Heart right ventricle (tissue), 16 donors: ENCODE measurements around the gene FABP3. TPM values are rescaled to one million over a fixed set of nuclear protein-coding genes. Genes with fewer than 3 reads are reported as not detected.
A peak's percentile ranks its signal among the peaks of the same experiment; 100 is the strongest.

Source experiments
- ATAC-seq, 8 donors: fragments of 200-7000 bp; cut with Tn5 transposase; one replicate each; pipeline ENCODE4 v1.9.1; 2020; ENCODE audit warnings: mild to moderate bottlenecking in 8 of 8, moderate library complexity in 8 of 8, moderate number of reproducible peaks in 1 of 8
- DNase-seq, 2 donors: peaks; one replicate each; pipeline ENCODE4 v3.0.0-alpha.2; 2020
- H3K27ac ChIP-seq, 10 donors: fragments of 200-600 bp; sonication (generic) in 2 of 10; one replicate each; pipeline versions ENCODE4 v1.5.0 to v1.8.0; 2020 to 2022; ENCODE audit warnings: mild to moderate bottlenecking in 3 of 10
- H3K27me3 ChIP-seq, 7 donors: fragments of 200-600 bp; one replicate each; pipeline ENCODE4 v1.8.0; 2021 to 2022; ENCODE audit warnings: mild to moderate bottlenecking in 2 of 7
- H3K36me3 ChIP-seq, 9 donors: fragments of 200-600 bp; sonication (generic) in 1 of 9; one replicate each; pipeline versions ENCODE4 v1.5.0 to v1.8.0; 2020 to 2022; ENCODE audit warnings: mild to moderate bottlenecking in 2 of 9
- H3K4me1 ChIP-seq, 9 donors: fragments of 200-600 bp; sonication (generic) in 1 of 9; one replicate each; pipeline versions ENCODE4 v1.5.0 to v1.8.0; 2020 to 2022; ENCODE audit warnings: mild to moderate bottlenecking in 4 of 9
- H3K4me3 ChIP-seq, 10 donors: fragments of 200-600 bp; sonication (generic) in 2 of 10; one replicate each; pipeline versions ENCODE4 v1.5.0 to v1.8.0; 2020 to 2022; ENCODE audit warnings: mild to moderate bottlenecking in 7 of 10, moderate library complexity in 2 of 10
- H3K9me3 ChIP-seq, 11 donors: fragments of 200-600 bp in 10 of 11; sonication (generic) in 2 of 11; one replicate each; pipeline versions ENCODE4 v1.5.0 to v1.8.0; 2013 to 2022; ENCODE audit warnings: mild to moderate bottlenecking in 2 of 11, control low read depth in 1 of 11, moderate library complexity in 1 of 11
- WGBS, 2 donors: extraction: QIAGEN DNeasy Blood & Tissue Kit; methylation state at CpG; one replicate each; pipeline ENCODE4 v1.1.7; 2013; ENCODE audit warnings: inconsistent platforms in 1 of 2; 5-methylcytosine and 5-hydroxymethylcytosine counted together
- intact Hi-C, 10 donors: fragments of 100-400 bp; cut with DNase I; formaldehyde crosslinking; loops; one replicate each; pipeline versions ENCODE4 v1.11.1 to v1.14.2; 2022
- polyA plus RNA-seq, 2 donors: library from polyadenylated mRNA; stranded (reverse); fragments of 200-250 nt; gene quantifications; one replicate each; pipeline ENCODE4 v1.2.3, GENCODE V29; 2013
- total RNA-seq, 10 donors: library from RNA; stranded (reverse); fragmentation: NEBNext Ultra II Directional in 3 of 10; extraction: Animal tissue kit (Norgen Biotek cat#: 25700) in 3 of 10; gene quantifications; one replicate each; pipeline versions ENCODE4 v1.2.1 to v1.2.4, GENCODE V29; 2021 to 2023
- TF ChIP-seq, protein P1 (sequence below), 9 donors: fragments of 200-600 bp; sonication (generic) in 2 of 9; IDR thresholded peaks; one replicate each; pipeline versions ENCODE4 v1.5.0 to v1.8.0; 2021 to 2022; ENCODE audit warnings: antibody characterized with exemption in 9 of 9, mild to moderate bottlenecking in 5 of 9, moderate library complexity in 1 of 9
- donor health status: Arrhythmogenic right ventricular cardiomyopathy.
- donor health status: ischemic (EF 13 %, LVEDD 7.1; RV severe dilation, severe dysfunction).
- donor health status: healthy with polysubstance abuse.
- donor health status: DM: no; HTN: yes; CAD: no.
- donor health status: DM: no; HTN: no; CAD: no.
- donor health status: ischemic (EF 25% LVEDD 6.9; RV normal size, moderate dysfunction).
- donor health status: ischemic (EF 25% LVEDD 5.7; RV mildly dilated, moderate dysfunction).
- donor health status: healthy.
- donor health status: DM: yes; HTN: yes; CAD: no.
- donor health status: Ischemic cardiomyopathy.
- donor health status: ischemic (EF 35%, LVEDD 5.7; RV mildly dilated, moderate dysfunction).
- donor health status: nonischemic (EF 11% LVEDD 7.7; RV severe dilation, severe dysfunction).
- donor health status: DM: yes; HTN: yes; CAD: no.
- donor health status: PGD.
- donor health status: ischemic (EF 29% LVEDD 5.4; RV normal size, mild dysfunction).
- donor health status: nonischemic (EF 23%, LVEDD 6.1; RV moderate dilation, normal function).

FABP3 gene
- total and polyA plus RNA-seq, 12 donors, result 2,977 to 6,968 (median 5,058) TPM

DNA sequence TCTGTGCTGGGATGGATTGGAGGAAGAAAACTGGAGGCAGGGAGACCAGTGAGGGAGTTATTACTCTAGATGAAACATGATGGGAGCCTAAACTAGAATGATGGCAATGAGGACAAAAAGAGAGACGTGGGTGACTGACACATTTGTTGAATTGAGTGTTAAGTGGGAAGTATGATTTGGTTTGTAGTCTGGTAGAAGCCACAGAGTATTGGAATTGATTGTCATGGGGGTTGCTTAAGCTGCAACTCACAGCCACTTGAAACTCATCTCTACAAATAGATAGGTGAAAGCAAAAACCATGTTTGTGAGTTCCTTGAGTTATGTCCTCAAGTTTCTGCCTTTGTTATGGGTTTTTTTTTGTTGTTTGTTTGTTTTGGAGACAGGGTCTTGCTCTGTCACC is 28.4 kb downstream of the FABP3 start:
- intact Hi-C loops, result no loop called here
- TF ChIP-seq, protein P1, sequence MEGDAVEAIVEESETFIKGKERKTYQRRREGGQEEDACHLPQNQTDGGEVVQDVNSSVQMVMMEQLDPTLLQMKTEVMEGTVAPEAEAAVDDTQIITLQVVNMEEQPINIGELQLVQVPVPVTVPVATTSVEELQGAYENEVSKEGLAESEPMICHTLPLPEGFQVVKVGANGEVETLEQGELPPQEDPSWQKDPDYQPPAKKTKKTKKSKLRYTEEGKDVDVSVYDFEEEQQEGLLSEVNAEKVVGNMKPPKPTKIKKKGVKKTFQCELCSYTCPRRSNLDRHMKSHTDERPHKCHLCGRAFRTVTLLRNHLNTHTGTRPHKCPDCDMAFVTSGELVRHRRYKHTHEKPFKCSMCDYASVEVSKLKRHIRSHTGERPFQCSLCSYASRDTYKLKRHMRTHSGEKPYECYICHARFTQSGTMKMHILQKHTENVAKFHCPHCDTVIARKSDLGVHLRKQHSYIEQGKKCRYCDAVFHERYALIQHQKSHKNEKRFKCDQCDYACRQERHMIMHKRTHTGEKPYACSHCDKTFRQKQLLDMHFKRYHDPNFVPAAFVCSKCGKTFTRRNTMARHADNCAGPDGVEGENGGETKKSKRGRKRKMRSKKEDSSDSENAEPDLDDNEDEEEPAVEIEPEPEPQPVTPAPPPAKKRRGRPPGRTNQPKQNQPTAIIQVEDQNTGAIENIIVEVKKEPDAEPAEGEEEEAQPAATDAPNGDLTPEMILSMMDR (IDR thresholded peaks at IDR 0.05), result no peak
- DNase-seq (no peak), ATAC-seq (no peak)
- H3K27me3 ChIP-seq, result no peaks in the 10 kb centered on the region
- H3K9me3 ChIP-seq, result no peaks in the 10 kb centered on the region
- 50 to 96% methylated on average over 1 of the region's 1 CpG for WGBS, 2 donors
- H3K4me3 ChIP-seq, result no peak overlapping the region
- no peaks in the 10 kb centered on the region for H3K4me1 ChIP-seq
- H3K27ac ChIP-seq, result no peak overlapping the region
- peaks cover 0 to 84% (median 21%) of the 10 kb centered on the region in 9 donors for H3K36me3 ChIP-seq

DNA sequence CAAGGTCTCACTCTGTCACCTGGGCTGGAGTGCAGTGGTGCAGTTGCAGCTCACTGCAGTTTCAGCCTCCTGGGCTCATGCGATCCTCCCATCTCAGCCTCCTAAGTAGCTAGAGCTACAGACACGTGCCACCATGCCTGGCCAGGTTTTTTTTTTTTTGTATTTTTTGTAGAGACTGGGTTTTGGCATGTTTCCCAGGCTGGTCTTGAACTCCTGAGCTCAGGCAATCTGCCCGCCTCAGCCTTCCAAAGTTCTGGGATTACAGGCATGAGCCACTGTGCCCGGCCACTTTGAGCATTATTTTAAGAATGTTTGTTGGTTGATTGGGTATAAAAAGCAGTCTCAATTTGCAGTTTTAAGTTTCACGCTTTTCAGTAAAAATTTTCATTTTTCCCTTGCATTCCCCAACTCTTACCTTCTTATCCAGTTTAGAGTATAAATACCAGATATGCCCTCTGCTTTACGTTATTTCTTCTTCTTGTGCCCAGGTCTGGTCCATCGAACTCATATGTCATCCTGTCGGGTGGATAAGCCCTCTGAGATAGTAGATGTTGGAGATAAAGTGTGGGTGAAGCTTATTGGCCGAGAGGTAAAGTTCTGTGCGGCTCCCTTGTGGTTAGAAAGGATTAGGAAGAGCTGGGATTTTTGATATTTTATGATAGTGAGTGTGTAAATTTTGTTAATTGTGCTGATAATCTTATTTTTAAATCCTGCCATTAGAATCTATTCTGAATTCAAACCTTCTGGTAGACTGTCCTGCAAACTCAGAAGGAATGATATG is 36.0 kb downstream of the FABP3 start:
- Histone ChIP-seq H3K36me3 (peaks cover 0 to 50% (median 17%) of the 10 kb centered on the region in 9 donors), H3K27ac (no peak overlapping the region), H3K27me3 (no peaks in the 10 kb centered on the region), H3K9me3 (no peaks in the 10 kb centered on the region), H3K4me3 (no peak overlapping the region), H3K4me1 (no peaks in the 10 kb centered on the region)
- ATAC-seq, result no peak
- TF ChIP-seq, protein P1 (IDR thresholded peaks at IDR 0.05), result no peak
- intact Hi-C loops, result loop anchor here in 6 of 10 donors (5.0 to 10.0 kb wide), 4 partner anchors 88 to 155 kb away; no protein-coding TSS in a partner anchor
- 83 to 84% methylated on average over 10 of the region's 10 CpGs for WGBS, 2 donors
- no peak for DNase-seq

DNA sequence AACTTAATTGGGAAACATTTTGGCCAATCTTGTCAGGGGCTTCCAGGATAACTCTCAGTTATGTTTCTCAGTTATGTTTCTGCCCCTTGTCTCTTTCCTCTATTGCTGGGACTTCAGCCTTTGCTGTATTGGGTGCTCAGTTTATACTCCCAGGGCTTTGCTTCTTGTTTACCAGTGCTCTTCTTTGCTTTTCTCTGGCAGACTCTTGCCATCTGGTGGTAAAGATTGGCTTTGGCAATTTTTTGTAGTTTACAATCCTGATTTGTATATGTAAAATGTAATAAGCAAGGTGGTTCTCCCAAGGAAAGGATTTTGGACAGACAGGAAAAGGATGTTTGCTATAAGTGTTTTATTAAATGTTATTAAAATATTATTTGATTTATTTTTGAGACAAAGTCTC is 37.9 kb downstream of the FABP3 start:
- H3K36me3 ChIP-seq, result peaks cover 0 to 44% (median 17%) of the 10 kb centered on the region in 9 donors
- DNase-seq, result no peak
- TF ChIP-seq, protein P1 (IDR thresholded peaks at IDR 0.05), result peak in 8 of 9 donors; percentile 14 to 61 (median 48)
- H3K9me3 ChIP-seq, result no peaks in the 10 kb centered on the region
- intact Hi-C loops, result loop anchor here in 9 of 10 donors (2.0 to 10.0 kb wide), 6 partner anchors 90 to 153 kb away; no protein-coding TSS in a partner anchor
- no peaks in the 10 kb centered on the region for H3K27me3 ChIP-seq
- ATAC-seq, result no peak
- no peak overlapping the region for H3K4me3 ChIP-seq
- no peaks in the 10 kb centered on the region for H3K4me1 ChIP-seq
- H3K27ac ChIP-seq, result no peak overlapping the region

DNA sequence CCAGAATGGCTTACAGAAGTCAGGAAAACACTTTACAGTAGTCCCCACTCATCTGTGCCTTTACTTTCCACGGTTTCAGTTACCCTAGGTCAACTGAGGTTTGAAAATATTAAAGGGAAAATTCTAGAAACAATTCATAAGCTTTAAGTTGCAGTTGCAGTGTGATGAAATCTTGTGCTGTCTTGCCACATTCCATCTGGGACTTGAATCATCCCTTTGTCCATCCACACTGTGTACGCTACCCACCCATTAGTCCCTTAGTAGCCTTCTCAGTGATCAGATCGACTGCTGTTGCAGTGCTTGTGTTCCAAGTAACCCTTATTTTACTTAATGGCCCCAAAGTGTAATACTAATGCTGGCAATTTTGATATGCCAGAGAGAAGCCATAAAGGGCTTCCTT is 45.5 kb downstream of the FABP3 start:
- TF ChIP-seq, protein P1 (IDR thresholded peaks at IDR 0.05), result no peak
- no peak for ATAC-seq
- intact Hi-C loops, result loop anchor here in 1 of 10 donors (10.0 kb wide), 1 partner anchor 227 kb away; no protein-coding TSS in a partner anchor

More for the DNA sequence above, 45.5 kb downstream of the FABP3 start:
- Histone ChIP-seq H3K4me3 (no peak overlapping the region), H3K36me3 (peaks cover 0 to 40% (median 3%) of the 10 kb centered on the region in 9 donors), H3K27ac (no peak overlapping the region), H3K9me3 (no peaks in the 10 kb centered on the region), H3K4me1 (peaks cover 0 to 9% (median 0%) of the 10 kb centered on the region in 9 donors), H3K27me3 (no peaks in the 10 kb centered on the region)
- 84 to 85% methylated on average over 3 of the region's 3 CpGs for WGBS, 2 donors
- DNase-seq, result no peak
